Lower lobe of right lung (tissue), 2 donors: Measurements from ENCODE around the gene ADAP1. TPM values are rescaled to one million over a fixed set of nuclear protein-coding genes. Genes with fewer than 3 reads are reported as not detected.

Experiments used
- ATAC-seq, 2 donors: fragments of 200-7000 bp; cut with Tn5 transposase; one replicate each; pipeline ENCODE4 v1.9.1; 2020 to 2022; ENCODE audit warnings: mild to moderate bottlenecking in 2 of 2, moderate library complexity in 2 of 2
- DNase-seq: peaks from one replicate; pipeline ENCODE4 v3.0.0-alpha.2; 2020
- H3K27ac ChIP-seq: fragments of 200-600 bp; one replicate; pipeline ENCODE4 v1.8.0; 2022
- H3K27me3 ChIP-seq: fragments of 200-600 bp; one replicate; pipeline ENCODE4 v1.8.0; 2022; ENCODE audit warnings: low read depth
- H3K36me3 ChIP-seq: fragments of 200-600 bp; one replicate; pipeline ENCODE4 v1.8.0; 2022; ENCODE audit warnings: mild to moderate bottlenecking
- H3K4me1 ChIP-seq: fragments of 200-600 bp; one replicate; pipeline ENCODE4 v1.8.0; 2022
- H3K4me3 ChIP-seq: fragments of 200-600 bp; one replicate; pipeline ENCODE4 v1.8.0; 2022; ENCODE audit warnings: mild to moderate bottlenecking
- H3K9me3 ChIP-seq: fragments of 200-600 bp; one replicate; pipeline ENCODE4 v1.8.0; 2022
- CTCF ChIP-seq: fragments of 200-600 bp; IDR thresholded peaks from one replicate; pipeline ENCODE4 v1.8.0; 2022; ENCODE audit warnings: antibody characterized with exemption, mild to moderate bottlenecking
- intact Hi-C: fragments of 100-400 bp; cut with DNase I; formaldehyde crosslinking; loops from one replicate; pipeline ENCODE4 v1.11.0; 2022
- total RNA-seq: library from RNA; stranded (reverse); fragmentation: NEBNext Ultra II Directional; extraction: Animal tissue kit (Norgen Biotek cat#: 25700); gene quantifications from one replicate; pipeline ENCODE4 v1.2.1, GENCODE V29; 2021
- donor health status: DM: no; HTN: yes; CAD: no; lungs with severe emphysema.

Gene ADAP1
- total RNA-seq, 1 donor from 2014 or later: 33.9 TPM

DNA sequence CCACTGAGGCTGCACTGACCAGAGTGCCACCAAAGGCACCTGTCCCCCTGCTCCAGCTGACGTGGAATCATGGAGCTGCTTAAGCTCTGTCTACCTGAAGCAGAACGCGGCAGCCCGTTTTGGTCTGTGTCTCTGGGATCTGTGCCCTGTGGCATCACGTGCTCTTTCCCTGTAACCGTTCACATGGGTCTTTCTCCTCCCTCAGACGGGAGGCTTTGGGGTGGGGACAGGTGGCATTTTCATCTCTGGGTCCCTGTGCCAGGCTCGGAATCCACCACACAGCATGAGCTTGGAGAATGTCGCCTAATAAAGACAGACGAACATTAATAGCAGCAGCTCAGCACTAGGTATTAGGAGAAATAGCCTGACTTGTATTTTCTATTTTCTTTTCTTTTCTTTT is 1.6 kb upstream of the ADAP1 start:
- peaks cover 24% of the 10 kb centered on the region for H3K4me1 ChIP-seq
- H3K4me3 ChIP-seq: no peak overlapping the region
- intact Hi-C loops: no loop called here
- DNase-seq: peak; percentile 34
- no peak overlapping the region for H3K27ac ChIP-seq
- H3K9me3 ChIP-seq: no peaks in the 10 kb centered on the region
- no peaks in the 10 kb centered on the region for H3K36me3 ChIP-seq
- H3K27me3 ChIP-seq: peaks cover 26% of the 10 kb centered on the region
- ATAC-seq: no peak
- TF ChIP-seq CTCF: no peak

DNA sequence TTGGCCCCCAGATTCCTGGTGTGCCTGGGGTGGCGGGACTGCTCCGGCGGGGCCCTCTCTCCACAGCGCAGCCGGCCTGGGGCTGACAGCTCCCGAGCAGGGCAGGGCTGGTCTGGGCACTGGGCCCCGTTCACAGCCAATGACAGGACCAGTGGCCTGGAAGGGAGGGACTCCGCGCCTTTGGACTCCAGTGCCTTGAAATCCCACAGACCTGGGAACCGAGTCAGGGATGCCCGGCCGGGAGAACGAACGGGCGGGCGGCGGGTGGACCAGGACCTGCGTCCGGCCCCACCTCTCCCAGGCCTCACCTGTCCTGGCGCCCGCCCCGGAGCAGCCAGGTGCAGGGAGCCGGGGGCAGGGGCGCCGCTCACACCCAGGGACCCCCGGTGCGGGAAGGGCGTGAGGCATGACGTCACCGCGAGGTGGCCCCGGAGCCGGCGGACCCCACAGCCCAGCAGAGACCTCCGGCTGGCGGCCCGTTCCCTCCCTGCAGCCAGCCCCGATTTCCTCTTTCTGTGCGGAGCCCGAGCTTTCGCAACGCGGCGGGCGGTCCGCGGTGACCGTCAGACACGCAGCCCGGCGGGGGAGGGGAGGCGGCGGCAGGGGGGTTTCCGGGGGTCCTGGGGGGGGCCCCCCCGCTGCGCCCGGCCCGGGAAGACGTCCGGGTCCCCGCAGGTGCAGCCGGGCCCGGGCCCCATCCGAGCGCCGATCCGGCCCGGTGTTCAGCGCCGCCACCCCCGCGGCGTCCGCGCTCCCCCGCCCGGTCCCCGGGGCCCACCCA is 743 bp downstream of the ADAP1 start:
- peak; percentile 71 to 80 for ATAC-seq
- H3K4me1 ChIP-seq: peaks cover 18% of the 10 kb centered on the region

DNA sequence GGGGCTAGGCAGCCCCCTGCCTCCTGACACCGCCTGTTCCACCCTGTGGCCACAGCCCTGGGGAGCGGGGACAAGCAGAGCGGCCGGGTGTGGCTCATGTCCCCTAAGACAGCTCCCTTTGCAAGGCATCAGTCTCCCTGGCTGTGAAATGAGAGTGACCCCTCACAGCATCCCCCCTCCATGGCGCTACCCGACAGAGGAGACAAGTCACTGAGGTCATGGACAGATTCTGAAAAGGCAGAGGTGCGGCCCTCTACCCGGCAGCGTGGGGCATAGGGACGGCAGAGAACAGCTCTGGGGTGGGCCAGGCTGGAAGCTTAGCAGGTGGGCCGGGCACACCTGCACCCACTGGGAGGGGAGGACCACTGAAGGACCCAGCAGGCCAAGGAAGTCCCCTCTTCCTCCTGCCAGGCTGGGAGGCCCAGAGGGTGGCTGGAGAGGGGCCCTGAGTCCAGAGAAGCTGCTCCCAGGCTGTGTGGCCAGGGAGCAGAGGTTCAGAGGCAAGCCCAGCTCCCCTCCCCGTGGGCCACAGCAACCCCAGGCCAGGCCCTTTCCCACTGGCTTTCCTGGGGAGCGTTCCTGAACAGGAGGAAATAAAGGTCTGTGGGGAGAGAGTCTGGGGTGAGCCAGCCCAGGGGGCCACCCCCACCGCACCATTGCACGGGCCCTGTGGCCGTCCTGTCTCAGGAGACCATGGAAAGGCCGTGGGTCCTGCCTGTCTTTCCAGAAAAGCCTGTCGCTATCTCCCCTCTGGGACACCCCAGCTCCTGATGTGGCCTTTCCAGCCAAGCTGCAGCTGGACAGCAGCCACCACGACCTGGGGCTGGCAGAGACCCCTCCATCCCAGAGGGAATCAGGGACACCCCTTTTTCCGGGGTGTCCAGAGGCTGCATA is 1.7 kb downstream of the ADAP1 start:
- intact Hi-C loops: no loop called here
- no peaks in the 10 kb centered on the region for H3K9me3 ChIP-seq
- peaks cover 23% of the 10 kb centered on the region for H3K27me3 ChIP-seq
- ATAC-seq: no peak
- H3K27ac ChIP-seq: peak overlapping the region; percentile 76
- TF ChIP-seq CTCF: no peak
- H3K36me3 ChIP-seq: no peaks in the 10 kb centered on the region
- H3K4me1 ChIP-seq: peaks cover 18% of the 10 kb centered on the region
- peak; percentile 43 for DNase-seq
- peak overlapping the region; percentile 67 for H3K4me3 ChIP-seq

More for the DNA sequence above, 743 bp downstream of the ADAP1 start:
- intact Hi-C loops: no loop called here
- DNase-seq: peak; percentile 86
- peak overlapping the region; percentile 76 for H3K27ac ChIP-seq
- H3K27me3 ChIP-seq: peaks cover 26% of the 10 kb centered on the region
- TF ChIP-seq CTCF: no peak
- no peaks in the 10 kb centered on the region for H3K9me3 ChIP-seq
- no peaks in the 10 kb centered on the region for H3K36me3 ChIP-seq
- H3K4me3 ChIP-seq: peak overlapping the region; percentile 67

- Histone ChIP-seq H3K27me3 (peaks cover 18% of the 10 kb centered on the region), H3K27ac (no peak overlapping the region), H3K36me3 (no peaks in the 10 kb centered on the region), H3K4me1 (peaks cover 18% of the 10 kb centered on the region), H3K4me3 (no peak overlapping the region), H3K9me3 (no peaks in the 10 kb centered on the region)
- no peak for ATAC-seq
- intact Hi-C loops: no loop called here
- TF ChIP-seq CTCF: no peak
- peak; percentile 45 for DNase-seq
These were observed 2.5 kb downstream of the ADAP1 start for GRCh38 chr7:951881-952547.
